ENCODE data around the gene TRPM4. TPM values are rescaled to one million over a fixed set of nuclear protein-coding genes. Genes with fewer than 3 reads are reported as not detected.

TRPM4 gene
- total and polyA plus RNA-seq, 10 of the 15 experiments (the other 5 are each of a cell fraction or from before 2014, with no cell fraction given) = 0.10 to 0.64 (median 0.15) TPM; not detected in 7

GRCh38 chr19:49135686-49136085, 21.9 kb upstream of the TRPM4 start:
- no peaks in the 10 kb centered on the region for H3K4me1 ChIP-seq (ENCODE audit: control insufficient read depth, insufficient read depth, low read length)
- H2AFZ ChIP-seq (ENCODE audit: control insufficient read depth, low read depth, low read length) = no peak overlapping the region
- H3K9me3 ChIP-seq (replicated peaks; ENCODE audit: control insufficient read depth, insufficient read depth, low read length) = no peaks in the 10 kb centered on the region; the same call in 2 of the 3 replicates
- no peaks in the 10 kb centered on the region for H4K20me1 ChIP-seq (ENCODE audit: control insufficient read depth, insufficient read depth)
- no peak for ATAC-seq
- H3K36me3 ChIP-seq (ENCODE audit: control insufficient read depth in 2 of 2, insufficient read depth in 2 of 2, low read length in 1 of 2) = no peaks in the 10 kb centered on the region; a peak in 1 of 4 replicates
- no peak overlapping the region for H3K4me2 ChIP-seq (ENCODE audit: control insufficient read depth, insufficient read depth)
- no peak for TF ChIP-seq ZBTB40 (IDR thresholded peaks at IDR 0.05; ENCODE audit: borderline replicate concordance)
- ChIA-PET RAD21 (ENCODE audit: unreplicated experiment) (no interaction called here), POLR2A (no interaction called here), SMC1A (ENCODE audit: uncharacterized antibody, unreplicated experiment) (no interaction called here), CTCF (no interaction called here)
- no peaks in the 10 kb centered on the region for H3K27me3 ChIP-seq (replicated peaks in 1 of 2; ENCODE audit: control insufficient read depth in 2 of 2, insufficient read depth in 2 of 2, low read length in 1 of 2)
- no TSS peak for BruUV-seq (replicated peaks)
- no peak overlapping the region for H3K9ac ChIP-seq (ENCODE audit: control insufficient read depth, insufficient read depth, low read length)
- 19% methylated on average over 5 of the region's 5 CpGs for WGBS (ENCODE audit: insufficient coverage, insufficient replicate concordance, low lambda C conversion rate, missing lambda C conversion rate)
- H3K4me3 ChIP-seq = no peak overlapping the region
- no peak for FAIRE-seq
- intact Hi-C loops (cut with micrococcal nuclease; ENCODE audit: unreplicated experiment) (no loop called here), in situ Hi-C loops (cut with MboI) (no loop called here)
- DNase-seq (ENCODE audit: low read depth, low spot score) = no peak
- no peak overlapping the region for H3K27ac ChIP-seq (ENCODE audit: control insufficient read depth, insufficient read depth)
- H3K79me2 ChIP-seq (ENCODE audit: control insufficient read depth, insufficient read depth, low read length) = no peaks in the 10 kb centered on the region

- ChIA-PET RAD21 (ENCODE audit: unreplicated experiment) (interaction anchor here (0.6 kb wide), 1 partner anchor 332 kb away, joined by 3 read pairs; no protein-coding TSS in a partner anchor), SMC1A (ENCODE audit: uncharacterized antibody, unreplicated experiment) (no interaction called here), POLR2A (no interaction called here), CTCF (no interaction called here)
- FAIRE-seq (no peak), ATAC-seq (no peak), DNase-seq (ENCODE audit: low read depth, low spot score) (no peak)
- Histone ChIP-seq H3K79me2 (ENCODE audit: control insufficient read depth, insufficient read depth, low read length) (no peaks in the 10 kb centered on the region), H3K36me3 (ENCODE audit: control insufficient read depth in 2 of 2, insufficient read depth in 2 of 2, low read length in 1 of 2) (no peaks in the 10 kb centered on the region; a peak in 1 of 4 replicates), H3K4me3 (no peak overlapping the region), H3K4me1 (ENCODE audit: control insufficient read depth, insufficient read depth, low read length) (no peaks in the 10 kb centered on the region), H3K9ac (ENCODE audit: control insufficient read depth, insufficient read depth, low read length) (no peak overlapping the region), H3K27me3 (replicated peaks in 1 of 2; ENCODE audit: control insufficient read depth in 2 of 2, insufficient read depth in 2 of 2, low read length in 1 of 2) (no peaks in the 10 kb centered on the region), H3K27ac (ENCODE audit: control insufficient read depth, insufficient read depth) (no peak overlapping the region), H3K9me3 (replicated peaks; ENCODE audit: control insufficient read depth, insufficient read depth, low read length) (no peaks in the 10 kb centered on the region; the same call in 2 of the 3 replicates), H2AFZ (ENCODE audit: control insufficient read depth, low read depth, low read length) (no peak overlapping the region), H3K4me2 (ENCODE audit: control insufficient read depth, insufficient read depth) (no peak overlapping the region), H4K20me1 (ENCODE audit: control insufficient read depth, insufficient read depth) (no peaks in the 10 kb centered on the region)
- WGBS (ENCODE audit: insufficient coverage, insufficient replicate concordance, low lambda C conversion rate, missing lambda C conversion rate) = 43% methylated on average over 10 of the region's 10 CpGs
- in situ Hi-C loops (cut with MboI) (no loop called here), intact Hi-C loops (cut with micrococcal nuclease; ENCODE audit: unreplicated experiment) (no loop called here)
- BruUV-seq (replicated peaks) = no TSS peak
- TF ChIP-seq CEBPB (IDR thresholded peaks at IDR 0.05; ENCODE audit: borderline replicate concordance in 1 of 2, low read depth in 2 of 2, low read length in 2 of 2) (no peak), NRF1 (conservative IDR thresholded peaks at IDR 0.05; ENCODE audit: low read depth, low read length) (no peak), USF2 (IDR thresholded peaks at IDR 0.05; ENCODE audit: borderline replicate concordance, low read depth, low read length) (no peak), EP300 (IDR thresholded peaks at IDR 0.05; ENCODE audit: borderline replicate concordance in 1 of 2, control insufficient read depth in 1 of 2, low read depth in 2 of 2, low read length in 2 of 2) (no peak), RFX5 (IDR thresholded peaks at IDR 0.05; ENCODE audit: low read depth, low read length) (no peak), TAF1 (IDR thresholded peaks at IDR 0.05; ENCODE audit: borderline replicate concordance, low read depth, low read length) (no peak), ZZZ3 (IDR thresholded peaks at IDR 0.05; ENCODE audit: control insufficient read depth, insufficient read length, low read depth) (no peak), SREBF1 (IDR thresholded peaks at IDR 0.05; ENCODE audit: low read length) (no peak), CBX3 (IDR thresholded peaks at IDR 0.05; ENCODE audit: borderline replicate concordance, low read depth) (no peak), TCF3 (IDR thresholded peaks at IDR 0.05; ENCODE audit: borderline replicate concordance, insufficient read depth, low read depth, low read length) (no peak), RELA (IDR thresholded peaks at IDR 0.05; ENCODE audit: borderline replicate concordance, partially characterized antibody) (no peak), POLR2A (IDR thresholded peaks at IDR 0.05; ENCODE audit: low read depth, low read length) (no peak), RAD51 (IDR thresholded peaks at IDR 0.05) (no peak)
Observed at GRCh38 chr19:49136771-49137171, 20.8 kb upstream of the TRPM4 start.
